Neural cell (in vitro differentiated cells): ENCODE measurements around the gene LEP. TPM values are rescaled to one million over a fixed set of nuclear protein-coding genes. Genes with fewer than 3 reads are reported as not detected.

Source experiments
- H2AFZ ChIP-seq: fragments of 200-600, 300-800 bp; sonication (generic), shearing (Covaris generic); 2 replicates; pipeline ENCODE4 v1.6.0; 2014; ENCODE audit warnings: low read depth, mild to moderate bottlenecking, antibody characterized with exemption, low read length, moderate library complexity
- H3F3A ChIP-seq: fragments of 200-600 bp; shearing (Covaris generic); 2 replicates; pipeline ENCODE4 v1.6.1; 2016; ENCODE audit warnings: mild to moderate bottlenecking, moderate library complexity, mixed read lengths, antibody characterized with exemption, low read length; ENCODE audit not compliant: insufficient read depth, poor library complexity, severe bottlenecking
- H3K27ac ChIP-seq: fragments of 200-600, 300-800 bp; sonication (generic), shearing (Covaris generic); 2 replicates; pipeline ENCODE4 v1.5.1; 2014; ENCODE audit warnings: mild to moderate bottlenecking, low read length, moderate library complexity
- H3K27me3 ChIP-seq: fragments of 300-800, 200-600 bp; sonication (generic), shearing (Covaris generic); 2 replicates; pipeline ENCODE4 v1.6.0; 2014; ENCODE audit warnings: mild to moderate bottlenecking, low read depth, low read length, moderate library complexity; ENCODE audit not compliant: insufficient read depth
- H3K36me3 ChIP-seq: fragments of 300-800, 200-600 bp; sonication (generic), shearing (Covaris generic); 2 replicates; pipeline ENCODE4 v1.5.1; 2014; ENCODE audit warnings: mild to moderate bottlenecking, antibody characterized with exemption, low read length, moderate library complexity; ENCODE audit not compliant: insufficient read depth
- H3K4me2 ChIP-seq: fragments of 300-800, 200-600 bp; sonication (generic), shearing (Covaris generic); 2 replicates; pipeline ENCODE4 v1.6.0; 2014; ENCODE audit warnings: mild to moderate bottlenecking, low read length
- H3K4me3 ChIP-seq: fragments of 300-800, 200-600 bp; sonication (generic), shearing (Covaris generic); 2 replicates; pipeline ENCODE4 v1.5.1; 2014; ENCODE audit warnings: mild to moderate bottlenecking, low read length, moderate library complexity
- H3K79me2 ChIP-seq: fragments of 200-600 bp; shearing (Covaris generic); replicated peaks from 2 replicates; pipeline ENCODE4 v1.6.0; 2014; ENCODE audit warnings: mild to moderate bottlenecking, low read length, moderate library complexity; ENCODE audit not compliant: insufficient read depth
- H3K9ac ChIP-seq: fragments of 300-800, 200-600 bp; sonication (generic), shearing (Covaris generic); 2 replicates; pipeline ENCODE4 v1.6.1; 2016; ENCODE audit warnings: mild to moderate bottlenecking, low read length, mixed read lengths
- H3K9me2 ChIP-seq: fragments of 200-600 bp; shearing (Covaris generic); 2 replicates; pipeline ENCODE4 v1.6.1; 2016; ENCODE audit warnings: mild to moderate bottlenecking, low read length, mixed read lengths; ENCODE audit not compliant: insufficient read depth
- H3K9me3 ChIP-seq: fragments of 200-600, 300-800 bp; sonication (generic), shearing (Covaris generic); 2 replicates; pipeline ENCODE4 v1.6.1; 2016; ENCODE audit warnings: mild to moderate bottlenecking, mixed run types, low read length, moderate library complexity, mixed read lengths
- H4K20me1 ChIP-seq: fragments of 200-600 bp; shearing (Covaris generic); 2 replicates; pipeline ENCODE4 v1.6.1; 2016; ENCODE audit warnings: mild to moderate bottlenecking, mixed run types; ENCODE audit not compliant: insufficient read depth
- EP300 ChIP-seq: fragments of 450-650 bp; conservative IDR thresholded peaks from 2 replicates; pipeline ENCODE4 v1.6.1; 2014; ENCODE audit warnings: antibody characterized with exemption, mild to moderate bottlenecking, moderate library complexity; ENCODE audit not compliant: poor library complexity, severe bottlenecking
- EZH2 ChIP-seq: fragments of 200-600, 300-800 bp; shearing (Covaris generic), sonication (generic); IDR thresholded peaks from 2 replicates; pipeline ENCODE4 v1.6.1; 2014; ENCODE audit warnings: antibody characterized with exemption, low read length, borderline replicate concordance, mild to moderate bottlenecking; ENCODE audit not compliant: insufficient read depth, poor library complexity, severe bottlenecking
- MXI1 ChIP-seq: fragments of 450-650 bp; conservative IDR thresholded peaks from 2 replicates; pipeline ENCODE4 v1.6.1; 2014; ENCODE audit warnings: antibody characterized with exemption, mild to moderate bottlenecking; ENCODE audit not compliant: poor library complexity, severe bottlenecking
- POLR2AphosphoS5 ChIP-seq: IDR thresholded peaks from 2 replicates; pipeline ENCODE4 v1.6.1; 2012
- RAD21 ChIP-seq: fragments of 450-650 bp; conservative IDR thresholded peaks from 2 replicates; pipeline ENCODE4 v1.6.1; 2014; ENCODE audit warnings: antibody characterized with exemption, mild to moderate bottlenecking, moderate library complexity
- SMC3 ChIP-seq: fragments of 450-650 bp; conservative IDR thresholded peaks from 2 replicates; pipeline ENCODE4 v1.6.1; 2014; ENCODE audit warnings: antibody characterized with exemption, mild to moderate bottlenecking, moderate library complexity; ENCODE audit not compliant: poor library complexity
- TAF1 ChIP-seq: IDR thresholded peaks from 2 replicates; pipeline ENCODE4 v1.6.1; 2012; ENCODE audit warnings: low read depth
- polyA plus RNA-seq: library from polyadenylated mRNA; depleted of rRNA; stranded (reverse); fragments of >200 nt; gene quantifications from 2 replicates; pipeline ENCODE4 v1.2.3, GENCODE V29; 2014
- TF ChIP-seq, protein P1 (sequence below): fragments of 450-650 bp; IDR thresholded peaks from 2 replicates; pipeline ENCODE4 v1.5.1; 2014; ENCODE audit warnings: antibody characterized with exemption, mild to moderate bottlenecking, moderate library complexity; ENCODE audit not compliant: poor library complexity, severe bottlenecking
- TF ChIP-seq, protein P2 (sequence below): IDR thresholded peaks from 2 replicates; pipeline ENCODE4 v1.6.1; 2012; ENCODE audit warnings: borderline replicate concordance

LEP gene
- polyA plus RNA-seq, 1 donor from 2014 or later = not detected

DNA sequence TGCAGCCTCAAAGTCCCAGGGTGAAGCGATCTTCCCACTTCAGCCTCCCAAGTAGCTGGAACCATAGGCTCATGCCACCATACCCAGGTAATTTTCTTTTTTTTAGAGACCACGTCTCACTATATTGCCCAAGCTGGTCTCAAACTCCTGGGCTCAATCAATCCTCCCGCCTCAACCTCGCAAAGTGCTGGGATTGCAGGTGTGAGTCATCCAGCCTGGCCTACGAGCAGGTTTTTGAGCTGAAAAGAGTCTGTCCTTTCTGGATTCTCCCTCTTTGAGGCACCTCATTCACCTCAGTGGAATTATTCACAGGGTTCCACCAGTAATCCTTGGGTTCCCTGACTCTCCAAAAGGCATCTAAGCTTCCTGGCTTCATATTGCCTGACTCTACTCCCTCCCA, 7.6 kb upstream of the LEP start:
- no peaks in the 10 kb centered on the region for H3K36me3 ChIP-seq
- no peaks in the 10 kb centered on the region for H4K20me1 ChIP-seq
- H3K4me2 ChIP-seq = no peak overlapping the region
- H3K27ac ChIP-seq = no peak overlapping the region
- no peaks in the 10 kb centered on the region for H3K79me2 ChIP-seq
- no peaks in the 10 kb centered on the region for H3K27me3 ChIP-seq
- no peaks in the 10 kb centered on the region for H3K9me3 ChIP-seq
- TF ChIP-seq, protein P1, sequence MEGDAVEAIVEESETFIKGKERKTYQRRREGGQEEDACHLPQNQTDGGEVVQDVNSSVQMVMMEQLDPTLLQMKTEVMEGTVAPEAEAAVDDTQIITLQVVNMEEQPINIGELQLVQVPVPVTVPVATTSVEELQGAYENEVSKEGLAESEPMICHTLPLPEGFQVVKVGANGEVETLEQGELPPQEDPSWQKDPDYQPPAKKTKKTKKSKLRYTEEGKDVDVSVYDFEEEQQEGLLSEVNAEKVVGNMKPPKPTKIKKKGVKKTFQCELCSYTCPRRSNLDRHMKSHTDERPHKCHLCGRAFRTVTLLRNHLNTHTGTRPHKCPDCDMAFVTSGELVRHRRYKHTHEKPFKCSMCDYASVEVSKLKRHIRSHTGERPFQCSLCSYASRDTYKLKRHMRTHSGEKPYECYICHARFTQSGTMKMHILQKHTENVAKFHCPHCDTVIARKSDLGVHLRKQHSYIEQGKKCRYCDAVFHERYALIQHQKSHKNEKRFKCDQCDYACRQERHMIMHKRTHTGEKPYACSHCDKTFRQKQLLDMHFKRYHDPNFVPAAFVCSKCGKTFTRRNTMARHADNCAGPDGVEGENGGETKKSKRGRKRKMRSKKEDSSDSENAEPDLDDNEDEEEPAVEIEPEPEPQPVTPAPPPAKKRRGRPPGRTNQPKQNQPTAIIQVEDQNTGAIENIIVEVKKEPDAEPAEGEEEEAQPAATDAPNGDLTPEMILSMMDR = no peak
- no peak for TF ChIP-seq RAD21
- no peak overlapping the region for H3K4me3 ChIP-seq
- H3K9me2 ChIP-seq = no peaks in the 10 kb centered on the region
- H3K9ac ChIP-seq = no peak overlapping the region
- no peaks in the 10 kb centered on the region for H3F3A ChIP-seq
- H2AFZ ChIP-seq = no peak overlapping the region

DNA sequence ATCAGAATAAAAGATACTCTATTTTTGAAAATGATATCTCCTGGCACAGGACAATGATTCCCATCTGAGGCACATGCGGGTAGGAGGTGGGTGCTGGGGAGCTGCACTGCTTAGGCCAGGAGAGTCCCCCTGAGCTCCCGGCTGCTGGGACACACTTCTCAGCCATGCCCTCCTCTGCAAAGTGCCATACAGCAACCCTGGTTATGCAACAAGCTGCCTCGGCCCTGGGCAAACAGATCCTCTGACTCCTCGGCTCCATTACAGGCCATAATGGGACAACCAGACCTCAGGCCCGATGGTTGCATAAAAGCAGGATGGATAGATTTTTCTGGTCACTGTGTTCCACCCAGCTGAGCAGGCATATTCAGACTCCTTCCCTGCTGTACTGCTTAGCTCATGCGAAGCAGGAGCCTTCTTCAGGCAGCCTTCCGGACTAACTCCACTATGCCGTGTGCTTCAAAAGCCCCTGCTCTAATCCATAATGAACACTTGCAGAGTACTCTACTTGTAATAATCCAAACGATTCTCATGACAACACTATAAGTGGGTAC, 6.5 kb upstream of the LEP start:
- TF ChIP-seq TAF1 = no peak
- TF ChIP-seq, protein P2, sequence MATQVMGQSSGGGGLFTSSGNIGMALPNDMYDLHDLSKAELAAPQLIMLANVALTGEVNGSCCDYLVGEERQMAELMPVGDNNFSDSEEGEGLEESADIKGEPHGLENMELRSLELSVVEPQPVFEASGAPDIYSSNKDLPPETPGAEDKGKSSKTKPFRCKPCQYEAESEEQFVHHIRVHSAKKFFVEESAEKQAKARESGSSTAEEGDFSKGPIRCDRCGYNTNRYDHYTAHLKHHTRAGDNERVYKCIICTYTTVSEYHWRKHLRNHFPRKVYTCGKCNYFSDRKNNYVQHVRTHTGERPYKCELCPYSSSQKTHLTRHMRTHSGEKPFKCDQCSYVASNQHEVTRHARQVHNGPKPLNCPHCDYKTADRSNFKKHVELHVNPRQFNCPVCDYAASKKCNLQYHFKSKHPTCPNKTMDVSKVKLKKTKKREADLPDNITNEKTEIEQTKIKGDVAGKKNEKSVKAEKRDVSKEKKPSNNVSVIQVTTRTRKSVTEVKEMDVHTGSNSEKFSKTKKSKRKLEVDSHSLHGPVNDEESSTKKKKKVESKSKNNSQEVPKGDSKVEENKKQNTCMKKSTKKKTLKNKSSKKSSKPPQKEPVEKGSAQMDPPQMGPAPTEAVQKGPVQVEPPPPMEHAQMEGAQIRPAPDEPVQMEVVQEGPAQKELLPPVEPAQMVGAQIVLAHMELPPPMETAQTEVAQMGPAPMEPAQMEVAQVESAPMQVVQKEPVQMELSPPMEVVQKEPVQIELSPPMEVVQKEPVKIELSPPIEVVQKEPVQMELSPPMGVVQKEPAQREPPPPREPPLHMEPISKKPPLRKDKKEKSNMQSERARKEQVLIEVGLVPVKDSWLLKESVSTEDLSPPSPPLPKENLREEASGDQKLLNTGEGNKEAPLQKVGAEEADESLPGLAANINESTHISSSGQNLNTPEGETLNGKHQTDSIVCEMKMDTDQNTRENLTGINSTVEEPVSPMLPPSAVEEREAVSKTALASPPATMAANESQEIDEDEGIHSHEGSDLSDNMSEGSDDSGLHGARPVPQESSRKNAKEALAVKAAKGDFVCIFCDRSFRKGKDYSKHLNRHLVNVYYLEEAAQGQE = no peak
- H3K9me2 ChIP-seq = no peaks in the 10 kb centered on the region
- no peak overlapping the region for H3K9ac ChIP-seq
- no peaks in the 10 kb centered on the region for H3K9me3 ChIP-seq
- no peak overlapping the region for H3K27ac ChIP-seq
- no peaks in the 10 kb centered on the region for H4K20me1 ChIP-seq
- no peaks in the 10 kb centered on the region for H3K36me3 ChIP-seq
- no peak overlapping the region for H3K4me3 ChIP-seq
- no peaks in the 10 kb centered on the region for H3K79me2 ChIP-seq
- H3K4me2 ChIP-seq = no peak overlapping the region
- no peak overlapping the region for H2AFZ ChIP-seq
- no peaks in the 10 kb centered on the region for H3K27me3 ChIP-seq
- H3F3A ChIP-seq = no peaks in the 10 kb centered on the region

DNA sequence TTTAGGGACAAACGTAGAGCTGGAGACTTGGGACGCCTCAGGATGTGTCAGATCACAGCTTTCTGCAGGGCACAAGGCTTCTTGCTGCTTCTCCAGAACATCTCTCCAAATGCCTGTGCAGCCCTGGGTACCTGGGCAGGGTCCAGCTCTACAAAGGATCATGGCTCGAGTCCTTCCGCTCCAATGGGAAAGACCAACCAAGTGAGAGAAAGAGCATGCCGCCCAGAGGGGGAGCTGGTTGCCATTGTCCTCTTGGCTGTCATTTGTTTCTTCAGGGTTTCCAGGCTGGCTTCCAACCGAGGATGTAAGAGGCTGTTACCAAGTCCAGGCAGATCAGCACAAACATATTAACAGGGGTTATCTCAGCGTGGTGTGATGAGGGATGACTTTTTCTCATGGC, 5.6 kb upstream of the LEP start:
- Histone ChIP-seq H3K9ac (no peak overlapping the region), H3K27ac (no peak overlapping the region), H4K20me1 (no peaks in the 10 kb centered on the region), H3K4me2 (no peak overlapping the region), H3F3A (no peaks in the 10 kb centered on the region), H3K79me2 (no peaks in the 10 kb centered on the region), H3K36me3 (no peaks in the 10 kb centered on the region), H3K9me3 (no peaks in the 10 kb centered on the region), H3K27me3 (no peaks in the 10 kb centered on the region), H2AFZ (no peak overlapping the region), H3K4me3 (no peak overlapping the region), H3K9me2 (no peaks in the 10 kb centered on the region)
- TF ChIP-seq, protein P2 = no peak
- no peak for TF ChIP-seq POLR2AphosphoS5
- no peak for TF ChIP-seq EP300
- no peak for TF ChIP-seq EZH2
- TF ChIP-seq, protein P1 = no peak
- TF ChIP-seq SMC3 = no peak
- no peak for TF ChIP-seq RAD21
- TF ChIP-seq MXI1 = no peak
- no peak for TF ChIP-seq TAF1
